Right lobe of liver (tissue), 6 donors: Measurements from ENCODE around the gene SLC38A8. TPM values are rescaled to one million over a fixed set of nuclear protein-coding genes. Genes with fewer than 3 reads are reported as not detected.

Experiments used
- ATAC-seq, 4 donors: fragments of 200-7000 bp; cut with Tn5 transposase; one replicate each; pipeline ENCODE4 v1.9.1; 2020; ENCODE audit warnings: mild to moderate bottlenecking in 4 of 4, moderate library complexity in 4 of 4
- DNase-seq, 3 donors: peaks; one replicate each; pipeline ENCODE4 v3.0.0-alpha.2; 2020
- H3K27ac ChIP-seq, 3 donors: fragments of 200-600 bp; one replicate each; pipeline ENCODE4 v1.8.0; 2022
- H3K27me3 ChIP-seq, 2 donors: fragments of 200-600 bp; one replicate each; pipeline ENCODE4 v1.8.0; 2022
- H3K36me3 ChIP-seq, 4 donors: fragments of 200-600 bp; sonication (generic) in 1 of 4; one replicate each; pipeline versions ENCODE4 v1.5.1 to v1.8.0; 2017 to 2022; ENCODE audit warnings: control low read depth in 1 of 4
- H3K4me1 ChIP-seq, 4 donors: fragments of 200-600 bp; sonication (generic) in 1 of 4; one replicate each; pipeline versions ENCODE4 v1.5.1 to v1.8.0; 2017 to 2022; ENCODE audit warnings: control low read depth in 1 of 4
- H3K4me3 ChIP-seq, 3 donors: fragments of 200-600 bp; one replicate each; pipeline ENCODE4 v1.8.0; 2022
- H3K9me3 ChIP-seq, 4 donors: fragments of 200-600 bp; sonication (generic) in 1 of 4; one replicate each; pipeline versions ENCODE4 v1.5.1 to v1.8.0; 2017 to 2022; ENCODE audit warnings: control low read depth in 1 of 4
- CTCF ChIP-seq, 4 donors: fragments of 200-600 bp in 3 of 4; fragments of 450-650 bp in 1 of 4; IDR thresholded peaks; one replicate each; pipeline versions ENCODE4 v1.5.1 to v1.8.0; 2016 to 2022; ENCODE audit warnings: antibody characterized with exemption in 4 of 4, mild to moderate bottlenecking in 2 of 4
- POLR2A ChIP-seq: fragments of 450-650 bp; IDR thresholded peaks from one replicate; pipeline ENCODE4 v1.6.1; 2017; ENCODE audit warnings: antibody characterized with exemption, mild to moderate bottlenecking
- WGBS: methylation state at CpG from one replicate; pipeline ENCODE4 v1.1.6; 2018; ENCODE audit warnings: low coverage, low lambda C conversion rate; ENCODE audit not compliant: insufficient coverage; ENCODE audit errors: missing lambda C conversion rate; 5-methylcytosine and 5-hydroxymethylcytosine counted together
- intact Hi-C, 2 donors: fragments of 100-400 bp; cut with DNase I; formaldehyde crosslinking; loops; one replicate each; pipeline versions ENCODE4 v1.11.2 to v1.14.1; 2022
- total RNA-seq, 6 experiments: library from RNA; depleted of rRNA in 2 of 6; stranded (reverse); fragments of >200 nt in 2 of 6; fragmentation: NEBNext Ultra II Directional in 3 of 6; extraction: Animal tissue kit (Norgen Biotek cat#: 25700) in 3 of 6; gene quantifications; one replicate each; pipeline versions ENCODE4 v1.1.0 to v1.2.4, GENCODE V29; 2016 to 2023
- donor health status: DM: no; HTN: yes; CAD: no.
- donor health status: DM: no; HTN: no; CAD: no.
- donor health status: DM: no; HTN: no; CAD: no.
- donor health status: DM: no; HTN: yes; CAD: no.
- donor health status: DM: no; HTN: yes; CAD: no.

SLC38A8 gene
- total RNA-seq, 6 experiments from 2014 or later: not detected

GRCh38 chr16:84053237-84053636, 10.6 kb upstream of the SLC38A8 start:
- H3K27me3 ChIP-seq: no peaks in the 10 kb centered on the region
- H3K36me3 ChIP-seq: peaks cover 5 to 54% (median 23%) of the 10 kb centered on the region in 4 donors
- WGBS: 83% methylated on average over 6 of the region's 13 CpGs
- intact Hi-C loops: no loop called here
- H3K27ac ChIP-seq: no peak overlapping the region
- no peak for ATAC-seq
- H3K4me1 ChIP-seq: no peaks in the 10 kb centered on the region
- H3K4me3 ChIP-seq: no peak overlapping the region
- TF ChIP-seq CTCF (IDR thresholded peaks at IDR 0.05): no peak
- TF ChIP-seq POLR2A: no peak
- no peaks in the 10 kb centered on the region for H3K9me3 ChIP-seq
- peak in 1 of 3 donors; percentile 35 for DNase-seq

GRCh38 chr16:84052071-84052622, 9.6 kb upstream of the SLC38A8 start:
- 91% methylated on average over 8 of the region's 27 CpGs for WGBS

GRCh38 chr16:84050316-84050715, 7.7 kb upstream of the SLC38A8 start:
- no peak overlapping the region for H3K27ac ChIP-seq
- DNase-seq (peak in 1 of 3 donors; percentile 40), ATAC-seq (no peak)
- no peaks in the 10 kb centered on the region for H3K4me1 ChIP-seq
- no peaks in the 10 kb centered on the region for H3K27me3 ChIP-seq
- WGBS: 83% methylated on average over 5 of the region's 9 CpGs
- no peak overlapping the region for H3K4me3 ChIP-seq
- peaks cover 0 to 25% (median 17%) of the 10 kb centered on the region in 4 donors for H3K36me3 ChIP-seq
- intact Hi-C loops: no loop called here
- no peaks in the 10 kb centered on the region for H3K9me3 ChIP-seq
- TF ChIP-seq CTCF (IDR thresholded peaks at IDR 0.05) (no peak), POLR2A (no peak)

More at GRCh38 chr16:84052071-84052622, 9.6 kb upstream of the SLC38A8 start:
- TF ChIP-seq POLR2A: no peak
- TF ChIP-seq CTCF (IDR thresholded peaks at IDR 0.05): no peak
- H3K36me3 ChIP-seq: peaks cover 0 to 43% (median 22%) of the 10 kb centered on the region in 4 donors
- H3K4me3 ChIP-seq: no peak overlapping the region
- peak in 2 of 3 donors; percentile 28 to 42 for DNase-seq
- no peaks in the 10 kb centered on the region for H3K4me1 ChIP-seq
- no peak for ATAC-seq
- intact Hi-C loops: no loop called here
- no peaks in the 10 kb centered on the region for H3K27me3 ChIP-seq
- no peaks in the 10 kb centered on the region for H3K9me3 ChIP-seq
- H3K27ac ChIP-seq: no peak overlapping the region

GRCh38 chr16:84049403-84050060, 6.9 kb upstream of the SLC38A8 start:
- Histone ChIP-seq H3K36me3 (peaks cover 0 to 19% (median 12%) of the 10 kb centered on the region in 4 donors), H3K4me1 (no peaks in the 10 kb centered on the region), H3K4me3 (no peak overlapping the region), H3K27me3 (no peaks in the 10 kb centered on the region), H3K9me3 (no peaks in the 10 kb centered on the region), H3K27ac (no peak overlapping the region)
- 89% methylated on average over 3 of the region's 13 CpGs for WGBS
- intact Hi-C loops: loop anchor here (10.0 kb wide), 2 partner anchors 125 to 225 kb away; no protein-coding TSS in a partner anchor
- DNase-seq (peak in 1 of 3 donors; percentile 46), ATAC-seq (no peak)
- no peak for TF ChIP-seq POLR2A
- no peak for TF ChIP-seq CTCF (IDR thresholded peaks at IDR 0.05)
